GM10248 (cell line): ENCODE data around the gene SPAG8.
A peak's percentile ranks its signal among the peaks of the same experiment; 100 is the strongest.

Source experiments
- CTCF ChIA-PET: fragments of 300-600 bp; sonication (Branson Sonifier 250); formaldehyde crosslinking; extraction: SDS; loops from one replicate; lab custom pipeline; 2021; ENCODE audit warnings: antibody characterized with exemption; lab: Yijun Ruan, JAX
- POLR2A ChIA-PET: fragments of 350-650 bp; sonication (Branson Sonifier 250); formaldehyde crosslinking; extraction: SDS; loops from one replicate; lab custom pipeline; 2020; ENCODE audit warnings: antibody characterized with exemption; lab: Yijun Ruan, JAX
- DNase-seq: peaks from one replicate; pipeline ENCODE4 v3.0.0; 2012; ENCODE audit errors: extremely low spot score
- TF ChIP-seq, protein P1 (sequence below): IDR thresholded peaks from 2 replicates; pipeline ENCODE4 v1.5.1; 2012; ENCODE audit warnings: mild to moderate bottlenecking, low read depth; ENCODE audit errors: extremely low read depth, missing control alignments, control extremely low read depth

Gene SPAG8

DNA sequence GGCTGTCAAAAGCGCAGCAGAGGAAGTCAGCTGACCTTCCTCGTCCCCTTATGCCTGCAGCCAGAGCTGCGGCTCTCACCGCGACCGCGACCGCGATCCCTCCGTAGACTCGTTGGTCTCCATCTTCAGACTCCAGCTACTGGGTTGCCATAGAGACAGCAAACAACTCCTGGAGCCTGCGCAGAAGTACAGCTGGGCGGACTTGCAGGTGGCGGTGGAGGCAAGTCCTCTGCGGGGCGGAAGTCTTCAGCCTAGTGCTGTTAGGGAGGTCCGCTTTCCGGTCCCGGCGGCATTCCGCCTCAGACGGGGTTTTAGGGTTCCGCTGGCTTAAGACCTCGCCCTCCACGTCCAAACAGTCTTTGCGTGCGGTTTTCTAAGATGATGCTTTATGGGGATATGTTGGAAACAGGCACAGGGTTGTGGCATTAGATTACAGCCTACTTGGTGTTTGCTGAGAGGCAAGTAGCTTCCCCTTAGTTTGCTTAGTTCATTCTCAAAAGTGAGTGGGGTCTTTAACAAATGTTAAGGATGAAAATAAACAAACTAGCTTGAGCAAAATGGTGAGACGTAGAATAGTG lies at the start of gene SPAG8:
TSS of gene SPAG8 (minus strand) at position 238 of the 578 bp plus-strand sequence. CDS start at position 123, 115 bp downstream.
- peak; percentile 95 for DNase-seq
- CTCF ChIA-PET, result interaction anchor here (0.8 to 6.2 kb wide), 20 partner anchors 11 to 208 kb away, joined by 3 to 58 read pairs (median 4); partner anchors contain the start of genes CREB3, FAM221B, TLN1 and TMEM8B
- TF ChIP-seq, protein P1, sequence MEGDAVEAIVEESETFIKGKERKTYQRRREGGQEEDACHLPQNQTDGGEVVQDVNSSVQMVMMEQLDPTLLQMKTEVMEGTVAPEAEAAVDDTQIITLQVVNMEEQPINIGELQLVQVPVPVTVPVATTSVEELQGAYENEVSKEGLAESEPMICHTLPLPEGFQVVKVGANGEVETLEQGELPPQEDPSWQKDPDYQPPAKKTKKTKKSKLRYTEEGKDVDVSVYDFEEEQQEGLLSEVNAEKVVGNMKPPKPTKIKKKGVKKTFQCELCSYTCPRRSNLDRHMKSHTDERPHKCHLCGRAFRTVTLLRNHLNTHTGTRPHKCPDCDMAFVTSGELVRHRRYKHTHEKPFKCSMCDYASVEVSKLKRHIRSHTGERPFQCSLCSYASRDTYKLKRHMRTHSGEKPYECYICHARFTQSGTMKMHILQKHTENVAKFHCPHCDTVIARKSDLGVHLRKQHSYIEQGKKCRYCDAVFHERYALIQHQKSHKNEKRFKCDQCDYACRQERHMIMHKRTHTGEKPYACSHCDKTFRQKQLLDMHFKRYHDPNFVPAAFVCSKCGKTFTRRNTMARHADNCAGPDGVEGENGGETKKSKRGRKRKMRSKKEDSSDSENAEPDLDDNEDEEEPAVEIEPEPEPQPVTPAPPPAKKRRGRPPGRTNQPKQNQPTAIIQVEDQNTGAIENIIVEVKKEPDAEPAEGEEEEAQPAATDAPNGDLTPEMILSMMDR, result no peak
- POLR2A ChIA-PET, result no interaction called here

DNA sequence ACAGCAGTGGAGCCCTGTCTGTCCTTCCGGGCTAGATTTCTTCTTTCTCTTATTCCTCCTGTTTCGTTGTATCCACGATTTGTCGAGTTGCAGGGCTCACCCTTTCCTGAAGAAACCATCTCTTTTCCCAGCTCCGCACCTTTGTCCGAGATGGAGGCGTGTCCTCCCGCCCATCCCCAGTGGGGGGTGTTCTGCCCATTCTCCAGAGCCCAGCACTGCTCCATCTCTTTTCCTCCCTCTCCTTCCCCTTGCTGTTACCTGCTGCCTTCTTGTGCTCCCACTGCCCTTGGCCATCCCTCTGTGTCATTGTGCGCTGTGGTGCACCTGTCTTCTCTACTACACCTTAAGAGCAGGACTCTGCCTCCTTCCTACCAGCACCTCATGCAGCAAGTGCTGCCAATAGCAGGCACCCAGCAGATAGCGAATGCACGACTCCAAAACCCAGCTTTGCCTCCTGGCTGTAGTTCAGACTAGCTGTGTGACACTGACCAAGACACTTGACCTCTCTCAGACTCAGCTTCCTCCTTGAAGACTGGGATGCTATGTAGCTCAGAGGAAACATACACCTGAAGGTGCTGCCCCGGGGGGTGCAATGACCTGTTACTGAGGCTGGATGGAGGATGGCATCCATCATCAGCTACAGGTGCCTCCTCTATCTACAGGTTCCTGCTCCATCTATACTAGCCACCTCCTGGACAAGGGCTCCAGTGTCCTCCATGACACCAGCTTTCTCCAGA lies 49.3 kb upstream of the SPAG8 start:
- DNase-seq, result no peak
- ChIA-PET POLR2A (no interaction called here), CTCF (interaction anchor here (1.0 to 6.1 kb wide), 4 partner anchors 16 to 71 kb away, joined by 3 to 27 read pairs (median 6); no protein-coding TSS in a partner anchor)
- TF ChIP-seq, protein P1, result no peak

DNA sequence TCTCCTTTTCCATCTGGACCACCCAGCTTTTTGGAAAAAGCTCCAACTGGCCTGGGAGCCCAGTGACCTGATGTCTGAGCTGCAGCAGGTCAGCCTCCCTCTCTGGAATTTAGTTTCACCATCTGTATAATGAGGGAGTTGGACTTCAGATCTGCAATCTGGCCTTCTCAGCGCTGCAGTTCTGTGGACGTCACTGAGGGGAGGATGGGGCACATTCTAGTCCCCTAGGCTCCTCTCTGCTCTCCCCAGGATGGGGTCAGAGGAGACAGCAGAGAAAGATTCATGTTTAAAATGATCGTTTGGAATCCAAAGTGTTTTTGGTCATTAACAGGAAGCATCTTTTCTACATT lies 47.9 kb upstream of the SPAG8 start:
- no peak for DNase-seq
- ChIA-PET POLR2A (interaction anchor here (0.9 kb wide), 1 partner anchor 31 kb away, joined by 3 read pairs; the partner anchor contains the start of genes FAM221B and TMEM8B), CTCF (interaction anchor here (0.7 to 6.1 kb wide), 4 partner anchors 9 to 199 kb away, joined by 3 to 27 read pairs (median 4); no protein-coding TSS in a partner anchor)
- TF ChIP-seq, protein P1, result no peak

GRCh38 chr9:35859310-35859989 lies 47.4 kb upstream of the SPAG8 start:
- ChIA-PET POLR2A (interaction anchor here (0.9 kb wide), 1 partner anchor 31 kb away, joined by 3 read pairs; the partner anchor contains the start of genes FAM221B and TMEM8B), CTCF (interaction anchor here (0.7 to 6.1 kb wide), 6 partner anchors 8 to 198 kb away, joined by 3 to 27 read pairs (median 4); no protein-coding TSS in a partner anchor)
- TF ChIP-seq, protein P1, result no peak
- DNase-seq, result no peak

DNA sequence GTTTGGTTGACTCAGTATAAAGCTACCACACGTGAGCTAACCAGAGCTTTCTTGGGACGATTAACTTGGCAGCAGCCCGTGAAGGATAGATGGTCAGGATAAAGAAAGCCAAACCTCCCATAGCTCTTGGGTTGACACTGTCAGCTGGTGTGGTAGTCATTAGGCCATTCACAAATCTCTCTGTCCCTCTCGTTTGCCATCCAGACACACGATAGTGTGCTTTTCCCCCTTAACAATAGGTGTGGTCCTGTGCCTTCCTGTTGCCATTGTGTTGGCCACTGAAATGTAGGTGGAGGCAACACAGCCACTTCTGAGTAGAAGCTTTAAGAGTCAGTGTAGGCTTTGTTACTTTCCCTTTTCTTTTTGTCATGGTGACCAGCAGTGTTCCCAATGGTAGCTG lies 46.4 kb upstream of the SPAG8 start:
- CTCF ChIA-PET, result interaction anchor here (1.0 to 5.1 kb wide), 5 partner anchors 17 to 68 kb away, joined by 3 to 26 read pairs (median 7); no protein-coding TSS in a partner anchor
- DNase-seq, result no peak
- TF ChIP-seq, protein P1, result no peak
- POLR2A ChIA-PET, result interaction anchor here (1.4 kb wide), 1 partner anchor 44 kb away, joined by 3 read pairs; the partner anchor contains the start of gene HINT2

GRCh38 chr9:35856882-35857281 lies 44.8 kb upstream of the SPAG8 start:
- POLR2A ChIA-PET, result interaction anchor here (0.7 kb wide), 1 partner anchor 199 kb away, joined by 3 read pairs; the partner anchor contains the start of genes CCDC107 and RMRP
- no peak for DNase-seq
- TF ChIP-seq, protein P1, result no peak
- CTCF ChIA-PET, result interaction anchor here (1.0 to 5.1 kb wide), 9 partner anchors 9 to 46 kb away, joined by 3 to 26 read pairs (median 4); partner anchors contain the start of gene SPAG8
